Stimulated activated CD4-positive, alpha-beta T cell treated with anti-CD3 and anti-CD28 coated beads, Interleukin-15, amount 100 ng/mL, for 48 hours (primary cell): Measurements from ENCODE around the gene CC2D2A.

Experiments used
- DNase-seq, 2 donors: peaks; one replicate each; pipeline ENCODE4 v3.0.0-alpha.2; 2020; ENCODE audit warnings: low read depth in 2 of 2

Gene CC2D2A

DNA sequence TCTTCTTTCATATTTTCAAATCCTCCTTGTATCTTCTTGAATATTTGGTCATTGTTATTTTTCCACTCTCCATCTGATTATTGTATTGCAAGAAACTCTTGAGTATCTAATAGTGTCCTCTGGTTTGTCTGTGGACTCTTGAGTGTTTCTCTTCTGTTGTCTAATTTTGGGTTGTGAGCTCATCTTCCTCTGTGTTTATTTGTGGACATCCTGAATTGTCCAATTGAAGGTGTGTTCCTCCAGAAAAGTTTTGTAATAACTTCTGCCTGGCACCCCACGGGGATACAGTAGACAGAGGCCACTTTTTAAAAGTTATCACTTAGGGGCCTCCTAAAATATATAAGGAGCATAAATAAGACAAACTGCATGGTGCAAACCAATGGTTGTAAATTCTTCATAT is 3.1 kb upstream of the CC2D2A start:
- DNase-seq, result no peak

DNA sequence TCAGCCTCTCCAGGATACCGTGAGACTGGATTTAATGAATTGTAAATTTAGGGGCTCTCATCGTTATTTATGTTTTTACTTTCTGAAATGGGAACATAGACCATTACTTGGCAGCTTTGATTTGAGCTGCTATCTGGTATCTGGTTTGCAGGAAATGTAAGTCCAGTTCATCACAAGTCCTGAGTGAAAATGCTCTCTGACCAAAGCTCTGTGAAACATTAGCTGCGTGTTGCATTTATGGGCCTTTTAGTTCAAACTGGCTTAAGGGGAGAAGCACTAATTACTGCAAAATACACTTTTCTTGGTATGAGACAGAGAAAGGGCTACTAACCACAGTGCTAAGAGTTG is 420 bp downstream of the CC2D2A start:
- no peak for DNase-seq

DNA sequence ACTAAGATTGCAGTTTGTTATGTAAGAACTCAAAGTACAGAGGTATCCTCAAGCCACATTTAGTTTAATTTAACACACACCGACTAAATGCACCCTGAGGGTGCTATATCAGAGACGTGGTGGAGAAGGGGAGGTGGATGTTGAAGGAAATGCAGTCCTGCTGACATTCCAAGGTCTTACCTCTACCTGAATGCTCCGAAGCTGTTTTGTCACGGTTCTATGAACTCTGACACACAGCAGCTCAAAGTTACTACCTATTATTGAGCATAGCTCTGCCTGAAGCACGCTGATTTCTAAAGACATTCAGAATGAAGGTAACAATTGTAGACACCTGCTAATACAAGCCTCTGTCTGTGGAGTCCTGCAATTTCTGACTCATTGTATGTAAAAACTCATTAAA is 6.7 kb downstream of the CC2D2A start:
- DNase-seq, result no peak

DNA sequence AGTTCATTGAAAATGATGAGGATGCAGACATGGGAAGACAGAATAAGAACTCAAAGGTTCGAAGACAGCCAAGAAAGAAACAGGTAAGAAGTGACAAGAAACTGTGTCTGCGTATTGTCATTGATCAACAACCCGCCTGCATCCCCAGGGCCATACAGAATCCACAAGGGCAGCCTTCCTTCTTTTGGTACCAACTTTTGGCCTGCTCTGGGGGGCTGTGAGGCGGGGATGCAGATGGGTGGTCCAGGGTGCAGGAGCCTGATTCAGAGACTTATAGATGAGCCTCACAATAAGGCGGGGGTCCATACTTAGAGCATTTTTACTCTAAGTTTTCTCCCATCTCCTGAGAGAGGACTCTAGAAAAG is 9.0 kb downstream of the CC2D2A start:
- no peak for DNase-seq

DNA sequence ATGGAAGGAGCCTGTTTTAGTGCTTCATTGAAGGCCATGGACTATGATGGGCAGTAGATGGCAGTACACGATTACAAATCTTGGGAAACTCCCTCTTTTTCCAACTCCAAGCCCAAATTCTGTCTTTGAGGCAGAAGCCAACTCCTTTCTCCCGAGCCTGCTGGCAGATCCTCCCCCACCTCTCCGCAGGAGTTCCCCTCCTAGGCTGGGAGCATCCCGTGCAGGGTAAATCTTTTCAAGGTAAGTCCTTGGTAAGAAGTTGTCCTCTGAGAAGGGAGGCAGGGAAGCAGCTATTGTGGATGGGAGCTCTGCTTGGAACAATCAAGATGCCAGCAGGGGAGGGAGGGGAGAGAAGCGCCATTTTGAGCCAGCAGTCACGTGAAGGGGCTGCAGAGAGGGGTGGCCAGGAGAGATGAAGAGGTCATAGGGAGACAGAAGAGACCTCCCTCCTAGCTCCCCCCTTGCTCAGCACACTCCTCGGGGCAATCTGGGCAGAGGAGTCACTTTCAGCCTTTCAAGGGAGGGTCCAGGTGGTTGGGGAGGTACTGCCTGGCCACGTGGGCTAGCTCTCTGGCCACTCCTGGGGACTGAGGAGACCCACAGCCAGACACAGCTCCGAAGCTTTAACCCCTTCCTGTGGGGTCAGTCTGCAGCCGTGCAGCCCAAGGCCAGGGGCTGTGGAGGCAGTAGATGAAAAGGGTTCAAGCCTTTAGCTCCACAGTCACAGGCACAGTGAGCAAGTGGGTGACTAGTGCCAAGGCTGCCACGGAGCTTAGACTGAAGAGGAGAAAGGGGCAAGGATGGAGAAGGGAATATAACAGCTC is 9.6 kb downstream of the CC2D2A start:
- DNase-seq, result no peak

DNA sequence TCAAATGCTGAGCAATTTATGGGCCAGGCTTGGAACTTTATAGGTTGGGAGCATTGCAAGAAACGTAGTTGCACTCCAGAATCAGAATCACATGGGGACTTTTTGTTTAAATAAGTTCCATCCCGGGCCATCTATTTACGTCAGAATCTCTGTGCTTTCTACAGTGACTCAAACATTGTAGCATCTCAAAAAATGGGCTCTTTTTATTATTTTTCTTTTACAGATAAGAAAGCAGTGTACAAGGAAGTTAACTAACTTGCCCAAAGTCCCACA is 10.2 kb downstream of the CC2D2A start:
- no peak for DNase-seq

DNA sequence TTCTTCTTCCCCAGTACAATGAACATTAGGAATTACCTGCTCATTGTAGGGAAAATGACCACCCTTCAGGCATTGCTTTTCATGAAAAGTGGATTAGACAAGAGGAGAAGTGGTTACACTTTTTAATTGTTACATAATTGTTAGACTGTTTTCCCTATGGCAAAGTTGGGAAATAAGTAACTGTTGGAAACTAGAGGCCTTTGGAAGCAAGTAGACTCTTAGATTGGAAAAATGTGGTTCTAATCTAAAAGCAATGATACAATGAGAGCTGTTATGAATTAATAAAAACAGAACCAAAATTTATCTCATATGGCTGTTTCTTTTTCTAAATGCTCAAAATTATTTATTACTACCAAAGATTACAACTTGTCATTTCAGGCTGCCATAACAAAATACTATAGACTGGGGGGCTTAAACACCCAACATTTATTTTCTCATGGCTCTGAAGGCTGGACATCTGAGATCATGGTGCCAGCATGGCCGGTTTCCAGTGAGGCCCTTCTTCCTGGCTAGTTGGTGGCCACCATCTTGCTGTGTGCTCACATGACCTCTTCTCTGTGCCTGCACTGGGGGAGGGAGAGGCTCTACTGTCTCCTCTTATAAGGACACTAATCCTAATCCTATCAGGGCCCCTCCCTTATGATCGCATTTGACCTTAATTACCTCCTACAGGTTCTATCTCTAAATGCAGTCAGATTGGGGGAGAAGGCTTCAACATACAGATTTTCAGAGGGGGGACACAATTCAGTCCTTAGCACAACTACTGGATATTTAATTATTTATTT is 12.5 kb downstream of the CC2D2A start:
- DNase-seq, result no peak

DNA sequence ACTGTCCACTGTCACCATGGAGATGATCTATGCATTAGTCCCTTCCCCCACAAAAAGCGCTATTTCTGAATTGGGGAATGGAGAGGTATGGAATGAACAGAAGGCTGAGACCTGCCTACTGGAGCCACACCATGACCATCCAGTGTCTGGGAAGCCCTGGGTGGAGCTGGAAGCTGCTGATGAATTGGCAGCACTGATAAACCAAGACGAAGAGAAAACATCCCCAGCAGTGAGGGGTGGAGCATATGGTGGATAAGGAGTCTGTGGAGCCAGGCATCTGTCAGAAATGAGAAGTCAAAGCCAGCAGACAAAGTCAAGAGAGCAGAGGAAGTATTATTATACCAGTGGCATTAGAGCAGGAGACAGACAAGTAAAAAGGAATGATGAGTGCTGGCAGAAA is 13.2 kb downstream of the CC2D2A start:
- DNase-seq, result no peak

DNA sequence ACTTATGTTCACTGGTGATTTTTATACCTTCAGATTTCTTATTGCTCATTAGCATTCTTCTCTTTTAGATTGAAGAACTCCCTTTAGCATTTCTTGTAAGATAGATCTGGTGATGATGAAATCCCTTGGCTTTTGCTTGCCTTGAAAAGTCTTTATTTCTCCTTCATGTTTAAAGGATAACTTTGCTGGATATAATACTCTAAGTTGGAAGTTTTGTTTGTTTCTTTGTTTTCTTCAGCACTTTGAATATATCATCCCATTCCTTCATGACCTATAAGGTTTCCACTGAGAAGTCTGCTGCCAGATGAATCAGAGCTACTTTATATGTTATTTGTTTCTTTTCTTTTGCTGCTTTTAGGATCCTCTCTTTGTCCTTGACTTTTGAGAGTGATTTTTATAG is 18.5 kb downstream of the CC2D2A start:
- DNase-seq, result no peak

DNA sequence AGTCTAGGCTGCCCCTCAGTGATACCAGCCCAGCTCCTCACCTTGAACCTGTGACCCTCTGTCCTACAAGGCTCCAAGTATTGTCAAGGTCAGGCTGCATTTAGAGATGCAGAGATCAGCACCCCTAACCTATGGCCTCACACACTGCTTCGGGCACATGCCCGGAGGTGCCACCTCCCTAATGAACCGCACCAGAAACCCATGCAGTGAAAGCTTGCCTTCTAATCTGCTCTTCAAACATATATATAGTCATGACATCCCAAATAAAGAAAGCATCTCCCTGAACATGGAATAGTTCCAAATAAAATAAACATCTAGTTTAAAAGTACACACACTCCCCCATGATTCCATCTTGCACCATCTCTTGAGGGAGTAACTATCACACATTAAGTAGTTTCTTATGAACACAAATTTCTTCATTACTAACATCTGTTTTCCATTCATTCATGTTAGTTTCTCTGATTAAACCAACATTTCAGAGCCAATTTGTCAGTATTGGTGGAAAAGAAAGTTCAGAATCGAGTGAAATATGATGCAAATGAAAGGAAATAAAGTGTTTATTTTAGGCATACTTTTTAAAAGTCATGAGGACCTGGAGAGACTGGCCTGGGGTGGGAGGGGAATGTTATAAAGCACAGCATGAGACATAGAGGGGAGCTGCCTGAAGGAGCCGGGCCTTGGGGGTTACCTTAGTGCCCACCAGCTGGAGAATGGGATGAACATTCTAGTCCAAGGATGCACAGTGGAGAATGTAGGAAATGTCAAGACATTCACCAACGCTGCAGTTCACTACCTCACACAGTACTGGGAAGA is 19.2 kb downstream of the CC2D2A start:
- DNase-seq, result no peak

DNA sequence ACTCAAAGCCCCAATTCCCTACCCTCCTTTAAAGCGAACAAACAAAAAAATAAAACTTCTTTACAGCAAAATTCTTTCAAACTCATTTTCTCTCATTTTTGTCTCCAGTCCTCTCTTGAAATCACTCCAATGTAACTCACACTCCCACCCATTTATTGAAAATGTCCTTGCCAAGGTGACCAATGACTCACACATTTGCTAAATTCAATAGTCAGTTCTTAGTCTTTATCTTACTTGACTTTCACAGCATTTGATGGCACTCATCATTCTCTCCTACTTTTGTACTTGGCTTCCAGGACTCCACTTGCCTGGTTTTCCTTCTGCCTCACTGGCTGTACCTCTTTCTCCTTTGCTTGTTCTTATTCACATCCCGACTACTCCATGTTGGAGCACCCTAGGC is 19.9 kb downstream of the CC2D2A start:
- DNase-seq, result no peak

DNA sequence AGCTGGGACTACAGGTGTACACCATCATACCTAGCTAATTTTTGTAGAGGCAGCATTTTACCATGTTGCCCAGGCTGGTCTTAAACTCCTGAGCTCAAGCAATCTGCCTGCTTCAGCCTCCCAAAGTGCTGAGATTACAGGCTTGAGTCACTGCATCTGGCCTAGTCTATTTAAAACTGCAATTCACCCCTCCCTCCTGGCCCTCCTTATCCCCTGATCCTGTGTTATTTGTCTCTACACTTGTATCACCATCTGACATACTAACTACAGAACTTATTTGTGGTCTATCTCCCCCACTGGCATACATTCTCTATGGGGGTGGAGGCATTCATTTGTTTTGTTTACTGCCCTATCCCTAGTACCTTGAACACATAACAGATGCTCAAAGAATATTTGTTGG is 23.7 kb downstream of the CC2D2A start:
- no peak for DNase-seq

DNA sequence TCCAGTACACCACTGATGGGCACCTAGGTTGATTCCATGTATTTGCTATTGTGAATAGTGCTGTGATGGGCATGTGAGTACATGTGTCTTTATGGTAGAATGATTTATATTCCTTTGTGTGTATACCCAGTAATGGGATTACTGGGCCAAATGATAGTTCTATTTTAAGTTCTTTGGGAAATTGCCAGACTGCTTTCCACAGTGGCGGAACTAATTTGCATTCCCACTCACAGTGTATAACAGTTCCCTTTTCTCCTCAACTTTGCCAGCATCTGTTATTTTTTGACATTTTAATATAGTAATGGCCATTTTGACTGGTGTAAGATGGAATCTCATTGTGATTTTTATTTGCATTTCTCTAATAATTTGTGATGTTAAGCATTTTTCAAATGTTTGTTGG is 25.9 kb downstream of the CC2D2A start:
- DNase-seq, result no peak

DNA sequence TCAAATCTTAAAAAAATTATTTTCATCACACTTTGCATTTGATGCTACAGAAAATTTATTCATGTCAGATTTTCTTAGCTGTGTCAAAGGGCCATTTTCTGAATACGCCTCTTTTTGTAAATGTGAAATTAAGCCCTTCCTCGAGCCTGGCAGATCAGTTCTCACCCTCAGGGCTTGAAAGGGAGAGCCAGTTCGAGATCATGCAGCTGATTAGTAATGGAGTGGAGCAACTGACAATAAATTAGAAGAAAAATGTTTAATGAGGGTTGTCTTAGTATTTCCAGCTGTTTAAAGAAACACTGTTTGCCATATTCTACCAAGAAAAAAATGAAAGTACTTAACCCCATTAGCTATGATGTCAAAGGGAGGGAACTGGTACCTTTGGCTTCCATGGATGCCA is 28.7 kb downstream of the CC2D2A start:
- DNase-seq, result no peak

DNA sequence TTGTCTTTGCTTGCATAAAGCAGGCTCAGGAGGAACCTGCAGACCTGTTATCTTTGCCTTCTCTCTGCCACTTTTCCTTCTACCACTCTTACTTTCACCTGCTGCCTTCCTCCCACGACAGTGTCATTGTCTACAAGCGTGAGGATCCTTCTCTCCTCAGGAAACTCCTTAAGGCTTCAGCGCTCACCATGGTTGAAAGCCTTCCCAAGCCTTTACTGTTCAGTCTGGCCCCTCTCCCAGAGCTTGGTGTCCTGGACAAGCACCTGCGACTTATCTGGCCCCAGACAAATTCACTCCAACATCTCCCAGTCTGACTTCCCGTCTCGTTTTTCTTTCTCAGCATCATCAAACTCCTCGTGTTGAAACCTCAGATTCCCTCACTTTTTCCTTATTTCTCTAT is 31.0 kb downstream of the CC2D2A start:
- no peak for DNase-seq

DNA sequence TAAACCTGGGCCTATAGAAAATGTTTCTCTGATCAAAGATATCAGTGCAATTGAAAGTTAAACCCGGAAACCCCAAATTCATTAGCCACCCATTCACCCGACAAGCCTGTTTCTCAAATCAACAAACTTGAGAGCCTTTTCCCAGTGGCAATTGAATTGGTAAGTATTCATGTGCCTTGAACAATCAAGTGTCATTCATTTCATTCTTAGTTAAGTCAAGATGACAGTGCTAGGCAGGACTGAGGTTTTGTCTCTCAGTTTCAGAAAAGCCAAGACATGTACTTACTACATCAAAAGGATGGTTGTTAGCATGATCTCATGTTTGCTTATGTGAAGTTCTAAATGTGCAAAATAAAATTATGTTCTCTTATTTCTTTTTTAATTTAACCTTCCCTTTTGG is 32.3 kb downstream of the CC2D2A start:
- no peak for DNase-seq

DNA sequence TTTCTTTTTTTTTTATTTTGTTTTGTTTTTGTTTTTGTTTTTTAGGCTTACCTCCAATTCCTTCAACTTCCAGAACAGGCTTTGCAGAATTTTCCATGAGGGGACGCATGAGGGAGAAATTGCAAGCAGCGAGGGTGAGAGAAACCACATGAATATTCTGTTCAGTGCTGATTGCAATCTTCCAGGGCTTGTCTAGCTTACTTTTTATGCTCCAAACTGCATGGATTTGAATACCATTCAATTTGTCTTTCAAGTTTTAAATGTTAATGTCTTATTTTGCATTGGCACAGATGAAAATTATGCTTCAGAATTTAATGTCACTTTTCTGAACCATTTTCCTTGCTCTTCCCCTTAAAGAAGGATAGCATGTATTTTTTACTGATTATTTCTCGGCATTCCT is 32.7 kb downstream of the CC2D2A start:
- no peak for DNase-seq

DNA sequence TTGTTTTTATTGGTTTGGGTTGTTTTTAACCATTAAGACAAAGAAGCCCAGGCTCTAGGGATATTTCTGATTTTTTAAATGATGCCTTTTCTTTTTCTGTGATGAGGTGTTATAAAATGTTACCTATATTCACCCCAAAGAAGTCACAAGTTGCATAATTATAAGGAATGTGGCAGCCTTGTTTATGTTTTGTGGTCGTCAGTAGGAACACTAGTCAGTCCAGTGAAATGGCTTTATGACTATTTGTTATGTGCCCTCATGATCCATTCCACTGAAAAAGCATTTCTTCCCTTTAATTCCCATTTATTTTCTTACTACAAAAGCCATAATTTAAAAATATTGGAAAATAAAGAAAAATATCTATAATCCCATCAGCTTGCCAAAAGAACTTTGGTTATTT is 34.4 kb downstream of the CC2D2A start:
- no peak for DNase-seq

DNA sequence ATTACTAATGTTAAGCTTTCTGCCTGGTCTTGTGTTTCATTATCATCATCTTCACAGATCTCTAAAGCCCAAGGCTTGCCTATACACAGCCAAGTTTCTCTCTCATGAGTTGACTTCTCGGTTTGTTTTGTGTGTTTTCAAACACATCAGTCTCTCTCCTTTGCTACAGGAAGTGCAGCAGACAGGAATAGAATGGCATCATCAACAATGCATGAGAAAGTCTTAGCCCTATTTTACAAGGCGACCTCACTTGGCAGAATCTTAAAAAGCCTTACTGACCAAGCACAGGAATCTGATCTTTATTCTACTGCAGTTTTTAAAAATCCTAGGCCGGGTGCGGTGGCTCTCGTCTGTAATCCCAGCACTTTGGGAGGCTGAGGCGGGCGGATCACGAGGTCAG is 36.8 kb downstream of the CC2D2A start:
- no peak for DNase-seq

DNA sequence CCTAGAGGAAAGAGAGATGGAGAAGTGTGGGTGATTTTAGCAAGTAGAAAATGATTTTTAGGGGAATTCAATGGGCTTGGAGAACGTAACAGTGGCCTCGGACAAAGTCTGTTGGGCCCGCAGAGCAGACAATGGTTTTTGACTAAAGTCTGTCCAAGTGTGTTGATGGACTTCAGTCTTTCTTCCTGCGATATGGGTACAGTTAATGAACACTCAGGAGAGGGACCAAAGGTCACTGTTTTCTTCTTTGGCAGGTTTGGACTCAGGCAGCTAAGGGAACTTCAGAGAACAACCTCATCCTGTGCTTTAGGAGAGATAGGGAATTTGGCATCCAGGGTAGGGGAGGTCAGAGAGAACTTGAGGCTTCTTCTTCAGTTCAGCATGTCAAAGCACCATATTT is 38.0 kb downstream of the CC2D2A start:
- no peak for DNase-seq

DNA sequence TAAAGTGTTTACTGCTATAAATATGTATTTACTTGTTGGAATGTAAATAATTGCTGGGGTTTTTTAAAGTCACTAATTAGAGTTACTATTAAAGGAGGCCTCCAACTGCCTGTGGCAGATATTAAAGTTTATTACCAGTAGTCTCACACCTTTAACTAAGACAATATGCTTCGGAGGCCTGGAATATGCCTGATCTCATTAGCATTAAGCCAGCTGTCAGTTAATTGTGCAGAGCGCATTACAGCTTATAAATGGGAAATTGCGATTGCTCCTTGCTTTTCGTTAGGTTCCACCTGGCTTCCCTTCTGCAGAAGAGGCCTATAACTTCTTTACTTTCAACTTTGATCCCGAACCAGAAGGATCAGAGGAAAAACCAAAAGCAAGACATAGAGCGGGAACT is 41.3 kb downstream of the CC2D2A start:
- DNase-seq, result no peak

DNA sequence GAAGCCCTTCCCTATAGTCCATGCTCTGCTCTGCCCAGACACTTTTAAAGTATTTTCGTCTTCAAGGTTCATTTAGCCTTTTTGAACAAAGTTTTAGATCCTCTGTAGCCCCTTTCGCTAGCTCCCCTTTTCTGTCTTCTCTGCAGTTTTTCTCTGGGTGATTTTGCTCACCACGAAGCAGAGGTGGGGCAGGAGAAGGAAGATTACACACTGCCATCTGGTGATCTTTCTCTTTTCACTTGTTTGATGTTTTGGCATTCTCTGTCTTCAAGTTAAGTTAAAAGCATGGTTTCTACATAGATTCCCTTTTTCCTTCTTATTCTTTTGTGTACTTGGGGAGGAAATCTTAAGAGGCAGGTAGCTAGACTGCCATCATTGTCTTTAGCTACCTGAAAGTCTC is 43.9 kb downstream of the CC2D2A start:
- no peak for DNase-seq

DNA sequence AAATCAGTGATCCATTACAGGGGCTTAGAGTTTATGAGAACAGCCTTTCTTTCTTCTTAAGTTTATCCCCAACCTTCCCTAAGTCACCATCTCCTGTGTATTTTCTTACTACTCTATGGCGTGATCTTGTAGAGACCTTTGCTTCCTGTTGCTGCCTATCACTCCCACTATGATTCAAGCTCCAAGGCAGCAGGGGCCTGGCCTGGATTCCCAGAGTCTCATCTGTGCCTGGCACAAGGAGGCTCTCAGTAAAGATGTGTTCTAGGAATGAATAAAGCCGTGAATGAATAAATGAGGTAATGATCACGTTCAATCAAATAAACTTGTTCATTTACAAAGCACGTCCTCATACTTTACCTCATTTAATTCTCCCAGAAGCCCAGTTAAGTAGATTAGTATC is 45.4 kb downstream of the CC2D2A start:
- no peak for DNase-seq
